ENCODE results near the gene ST6GALNAC1. TPM values are rescaled to one million over a fixed set of nuclear protein-coding genes. Genes with fewer than 3 reads are reported as not detected.

ST6GALNAC1 gene
- total and polyA plus RNA-seq, 2 donors (not counting 3 experiments of a cell fraction or from before 2014, with no cell fraction given): 0.19 to 0.55 TPM

- Histone ChIP-seq H3K4me2 (ENCODE audit: insufficient read depth, low read length) (no peak overlapping the region), H3K79me2 (ENCODE audit: control insufficient read depth, insufficient read depth, low read length) (no peaks in the 10 kb centered on the region), H3K27ac (ENCODE audit: insufficient read depth, low read depth, low read length) (no peak overlapping the region), H3K27me3 (ENCODE audit: control insufficient read depth in 2 of 2, insufficient read depth in 2 of 2, low read length in 2 of 2) (peaks cover 16 to 18% of the 10 kb centered on the region in 2 experiments), H3K9me3 (replicated peaks; ENCODE audit: control insufficient read depth, insufficient read depth, low read length) (no peaks in the 10 kb centered on the region), H3K9me1 (replicated peaks; ENCODE audit: control insufficient read depth, extremely low read depth, insufficient read depth, low read length) (no peaks in the 10 kb centered on the region), H3K36me3 (ENCODE audit: control insufficient read depth in 2 of 2, extremely low read depth in 1 of 2, insufficient read depth in 2 of 2, low read length in 2 of 2) (no peaks in the 10 kb centered on the region), H4K20me1 (replicated peaks; ENCODE audit: control insufficient read depth, extremely low read depth, insufficient read depth, low read length) (no peaks in the 10 kb centered on the region), H3K4me3 (replicated peaks in 1 of 3; ENCODE audit: insufficient read depth in 1 of 3, low read depth in 1 of 3, low read length in 3 of 3) (no peak overlapping the region), H2AFZ (ENCODE audit: low read depth, low read length) (no peak overlapping the region), H3K9ac (replicated peaks; ENCODE audit: extremely low read depth, insufficient read depth, low read length) (no peak overlapping the region), H3K4me1 (ENCODE audit: control insufficient read depth, extremely low read depth, insufficient read depth, low read length) (peaks cover 5% of the 10 kb centered on the region)
- dilution Hi-C loops (cut with MboI; ENCODE audit: extremely low pct_ligation_motif_present, low sequenced_read_pairs): no loop called here
- TF ChIP-seq CTCF (IDR thresholded peaks at IDR 0.05; ENCODE audit: extremely low read depth in 1 of 2, insufficient read depth in 1 of 2, low read depth in 1 of 2, low read length in 2 of 2) (no peak), POLR2AphosphoS5 (IDR thresholded peaks at IDR 0.05; ENCODE audit: insufficient read depth, low read depth, low read length) (no peak), MYC (IDR thresholded peaks at IDR 0.05; ENCODE audit: low read depth, low read length) (no peak), GATA2 (IDR thresholded peaks at IDR 0.05; ENCODE audit: insufficient read depth, insufficient read length, low read depth, low read length) (no peak), FOS (IDR thresholded peaks at IDR 0.05; ENCODE audit: borderline replicate concordance, insufficient read depth, low read length) (no peak), JUN (IDR thresholded peaks at IDR 0.05; ENCODE audit: borderline replicate concordance, insufficient read depth, insufficient read length, low read depth) (no peak), MAX (IDR thresholded peaks at IDR 0.05; ENCODE audit: insufficient read depth, insufficient read length) (no peak), POLR2A (IDR thresholded peaks at IDR 0.05; ENCODE audit: low read depth, low read length) (no peak), EZH2 (IDR thresholded peaks at IDR 0.05; ENCODE audit: borderline replicate concordance, low read depth, low read length, severe bottlenecking) (no peak)
- intact Hi-C loops (cut with micrococcal nuclease): loop anchor here (5.0 kb wide), 1 partner anchor 34 kb away; no protein-coding TSS in a partner anchor
- CTCF ChIA-PET: interaction anchor here (1.0 to 2.7 kb wide), 5 partner anchors 13 to 93 kb away, joined by 3 to 17 read pairs (median 4); no protein-coding TSS in a partner anchor
- no peak for FAIRE-seq
- BruUV-seq (replicated peaks): no TSS peak
- POLR2A ChIA-PET: no interaction called here
- DNase-seq (ENCODE audit: low read depth, low spot score): no peak
Observed at GRCh38 chr17:76588182-76588581, 55.4 kb downstream of the ST6GALNAC1 start.

Data from endothelial cell of umbilical vein (primary cell).